Measurements from ENCODE around the gene RUNX3. TPM values are rescaled to one million over a fixed set of nuclear protein-coding genes. Genes with fewer than 3 reads are reported as not detected.

The RUNX3 gene
- total and polyA plus RNA-seq, 4 donors, result 0.43 to 1.1 (median 0.88) TPM

DNA sequence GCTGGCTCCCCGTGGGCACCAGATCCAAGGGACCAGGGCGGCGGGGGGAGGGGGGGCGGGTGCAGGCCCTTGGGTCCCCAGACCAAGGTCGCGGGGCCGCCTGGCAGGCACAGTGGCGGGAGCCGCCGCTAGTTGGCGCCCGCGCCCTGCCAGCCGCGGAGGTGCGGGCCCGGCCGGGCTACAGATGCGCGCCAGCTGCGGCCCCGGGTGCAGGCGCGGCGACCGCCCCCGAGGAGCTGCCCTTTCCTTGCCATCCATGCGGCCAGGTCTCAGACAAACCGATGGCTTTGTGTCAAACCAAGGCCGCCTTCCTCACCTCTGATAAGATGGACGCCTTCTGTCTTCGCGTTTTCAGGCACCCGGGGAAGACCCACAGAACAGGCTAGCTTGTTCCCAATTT is 2.2 kb upstream of the RUNX3 start:
- 5% methylated on average over 34 of the region's 34 CpGs for WGBS
- Histone ChIP-seq H3K27me3 (ENCODE audit: control insufficient read depth in 4 of 4, insufficient read depth in 4 of 4, low read length in 3 of 4) (peaks cover 0 to 19% (median 8%) of the 10 kb centered on the region in 4 donors), H3K4me3 (ENCODE audit: low read depth in 1 of 3, low read length in 3 of 3) (peak overlapping the region in 2 of 3 donors; percentile 49 to 50), H3K36me3 (ENCODE audit: control insufficient read depth in 4 of 4, insufficient read depth in 3 of 4, low read depth in 1 of 4, low read length in 3 of 4) (no peaks in the 10 kb centered on the region), H3K9ac (ENCODE audit: low read depth in 1 of 2, low read length in 2 of 2) (no peak overlapping the region), H3K27ac (ENCODE audit: low read depth in 1 of 2, low read length in 2 of 2) (no peak overlapping the region), H3K4me1 (ENCODE audit: control insufficient read depth in 4 of 4, insufficient read depth in 4 of 4, low read length in 3 of 4) (peaks cover 3 to 28% (median 18%) of the 10 kb centered on the region in 4 donors), H3K9me3 (ENCODE audit: control insufficient read depth in 4 of 4, low read length in 3 of 4) (no peaks in the 10 kb centered on the region)
- peak; percentile 56 for DNase-seq (ENCODE audit: low spot score)
- TF ChIP-seq EGR1 (IDR thresholded peaks at IDR 0.05; ENCODE audit: low read depth in 2 of 2), result no peak
- TF ChIP-seq, protein P1, sequence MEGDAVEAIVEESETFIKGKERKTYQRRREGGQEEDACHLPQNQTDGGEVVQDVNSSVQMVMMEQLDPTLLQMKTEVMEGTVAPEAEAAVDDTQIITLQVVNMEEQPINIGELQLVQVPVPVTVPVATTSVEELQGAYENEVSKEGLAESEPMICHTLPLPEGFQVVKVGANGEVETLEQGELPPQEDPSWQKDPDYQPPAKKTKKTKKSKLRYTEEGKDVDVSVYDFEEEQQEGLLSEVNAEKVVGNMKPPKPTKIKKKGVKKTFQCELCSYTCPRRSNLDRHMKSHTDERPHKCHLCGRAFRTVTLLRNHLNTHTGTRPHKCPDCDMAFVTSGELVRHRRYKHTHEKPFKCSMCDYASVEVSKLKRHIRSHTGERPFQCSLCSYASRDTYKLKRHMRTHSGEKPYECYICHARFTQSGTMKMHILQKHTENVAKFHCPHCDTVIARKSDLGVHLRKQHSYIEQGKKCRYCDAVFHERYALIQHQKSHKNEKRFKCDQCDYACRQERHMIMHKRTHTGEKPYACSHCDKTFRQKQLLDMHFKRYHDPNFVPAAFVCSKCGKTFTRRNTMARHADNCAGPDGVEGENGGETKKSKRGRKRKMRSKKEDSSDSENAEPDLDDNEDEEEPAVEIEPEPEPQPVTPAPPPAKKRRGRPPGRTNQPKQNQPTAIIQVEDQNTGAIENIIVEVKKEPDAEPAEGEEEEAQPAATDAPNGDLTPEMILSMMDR (IDR thresholded peaks at IDR 0.05; ENCODE audit: low read depth, low read length, missing input control), result peak; percentile 58
- TF ChIP-seq GABPA (IDR thresholded peaks at IDR 0.05 in 1 of 2, conservative IDR thresholded peaks at IDR 0.05 in 1 of 2), result no peak
- TF ChIP-seq RXRA (IDR thresholded peaks at IDR 0.05), result no peak
- no peak for TF ChIP-seq NR2F2 (IDR thresholded peaks at IDR 0.05)
- peak in 1 of 2 donors; percentile 43 for TF ChIP-seq RAD21 (IDR thresholded peaks at IDR 0.05)
- TF ChIP-seq JUND (IDR thresholded peaks at IDR 0.05), result no peak
- TF ChIP-seq, protein P2, sequence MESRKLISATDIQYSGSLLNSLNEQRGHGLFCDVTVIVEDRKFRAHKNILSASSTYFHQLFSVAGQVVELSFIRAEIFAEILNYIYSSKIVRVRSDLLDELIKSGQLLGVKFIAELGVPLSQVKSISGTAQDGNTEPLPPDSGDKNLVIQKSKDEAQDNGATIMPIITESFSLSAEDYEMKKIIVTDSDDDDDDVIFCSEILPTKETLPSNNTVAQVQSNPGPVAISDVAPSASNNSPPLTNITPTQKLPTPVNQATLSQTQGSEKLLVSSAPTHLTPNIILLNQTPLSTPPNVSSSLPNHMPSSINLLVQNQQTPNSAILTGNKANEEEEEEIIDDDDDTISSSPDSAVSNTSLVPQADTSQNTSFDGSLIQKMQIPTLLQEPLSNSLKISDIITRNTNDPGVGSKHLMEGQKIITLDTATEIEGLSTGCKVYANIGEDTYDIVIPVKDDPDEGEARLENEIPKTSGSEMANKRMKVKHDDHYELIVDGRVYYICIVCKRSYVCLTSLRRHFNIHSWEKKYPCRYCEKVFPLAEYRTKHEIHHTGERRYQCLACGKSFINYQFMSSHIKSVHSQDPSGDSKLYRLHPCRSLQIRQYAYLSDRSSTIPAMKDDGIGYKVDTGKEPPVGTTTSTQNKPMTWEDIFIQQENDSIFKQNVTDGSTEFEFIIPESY (IDR thresholded peaks at IDR 0.05), result no peak

DNA sequence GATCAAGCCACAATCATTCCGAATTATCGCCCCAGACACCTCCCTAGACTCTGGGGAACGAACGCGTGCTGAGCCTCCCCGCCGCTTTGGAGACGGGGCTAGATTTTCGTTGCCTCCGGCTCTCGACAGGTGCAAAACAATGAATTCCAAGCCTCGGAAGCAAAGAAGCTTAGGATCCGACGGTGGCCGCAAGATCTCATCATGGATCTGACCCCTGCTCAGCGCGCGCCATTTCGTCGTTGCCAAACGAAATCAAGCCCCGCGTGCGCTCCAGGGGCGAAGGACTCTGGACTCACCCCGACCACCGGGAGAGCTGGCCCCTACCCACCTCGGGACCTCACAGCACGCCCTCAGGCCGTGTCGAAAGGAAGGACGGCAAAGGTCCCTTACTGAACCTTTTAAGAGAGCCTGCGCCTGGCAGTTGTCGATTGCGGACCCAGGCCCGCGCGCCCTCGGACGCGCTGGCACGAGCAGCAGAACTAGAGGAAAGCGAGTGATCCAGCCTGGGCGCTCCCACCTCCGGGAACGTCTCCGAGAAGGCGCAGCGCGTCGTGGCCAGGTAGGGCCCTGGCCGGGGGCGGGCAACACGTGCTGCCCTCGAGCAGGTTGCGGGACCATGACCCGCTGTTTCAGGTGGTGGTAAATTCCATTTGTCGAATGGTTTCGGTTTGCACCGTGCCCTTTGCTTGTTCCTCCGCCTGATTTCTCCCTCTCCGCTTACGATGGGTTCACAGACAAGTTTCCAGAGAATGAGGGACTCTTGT is 1.6 kb upstream of the RUNX3 start:
- DNase-seq (ENCODE audit: low spot score), result no peak
- H3K4me3 ChIP-seq (ENCODE audit: low read depth in 1 of 3, low read length in 3 of 3), result peak overlapping the region in 2 of 3 donors; percentile 49 to 50
- H3K36me3 ChIP-seq (ENCODE audit: control insufficient read depth in 4 of 4, insufficient read depth in 3 of 4, low read depth in 1 of 4, low read length in 3 of 4), result no peaks in the 10 kb centered on the region
- H3K27me3 ChIP-seq (ENCODE audit: control insufficient read depth in 4 of 4, insufficient read depth in 4 of 4, low read length in 3 of 4), result peaks cover 0 to 23% (median 9%) of the 10 kb centered on the region in 4 donors
- TF ChIP-seq, protein P1 (IDR thresholded peaks at IDR 0.05; ENCODE audit: low read depth, low read length, missing input control), result peak; percentile 11
- TF ChIP-seq GABPA (IDR thresholded peaks at IDR 0.05 in 1 of 2, conservative IDR thresholded peaks at IDR 0.05 in 1 of 2) (no peak), JUND (IDR thresholded peaks at IDR 0.05) (no peak), FOXA1 (IDR thresholded peaks at IDR 0.05) (no peak), EGR1 (IDR thresholded peaks at IDR 0.05; ENCODE audit: low read depth in 2 of 2) (no peak), RXRA (IDR thresholded peaks at IDR 0.05) (no peak)
- H3K9ac ChIP-seq (ENCODE audit: low read depth in 1 of 2, low read length in 2 of 2), result no peak overlapping the region
- H3K9me3 ChIP-seq (ENCODE audit: control insufficient read depth in 4 of 4, low read length in 3 of 4), result no peaks in the 10 kb centered on the region
- WGBS, result 20% methylated on average over 63 of the region's 63 CpGs
- H3K4me1 ChIP-seq (ENCODE audit: control insufficient read depth in 4 of 4, insufficient read depth in 4 of 4, low read length in 3 of 4), result peaks cover 3 to 30% (median 18%) of the 10 kb centered on the region in 4 donors
- no peak overlapping the region for H3K27ac ChIP-seq (ENCODE audit: low read depth in 1 of 2, low read length in 2 of 2)
